HG03045 (cell line): ENCODE measurements around the gene PFN2.

Experiments
- ATAC-seq: cut with Tn5 transposase; IDR thresholded peaks from one replicate; pipeline ENCODE4 v1.9.1; 2021; ENCODE audit warnings: mild to moderate bottlenecking, moderate library complexity; ENCODE audit not compliant: unreplicated experiment

The PFN2 gene

DNA sequence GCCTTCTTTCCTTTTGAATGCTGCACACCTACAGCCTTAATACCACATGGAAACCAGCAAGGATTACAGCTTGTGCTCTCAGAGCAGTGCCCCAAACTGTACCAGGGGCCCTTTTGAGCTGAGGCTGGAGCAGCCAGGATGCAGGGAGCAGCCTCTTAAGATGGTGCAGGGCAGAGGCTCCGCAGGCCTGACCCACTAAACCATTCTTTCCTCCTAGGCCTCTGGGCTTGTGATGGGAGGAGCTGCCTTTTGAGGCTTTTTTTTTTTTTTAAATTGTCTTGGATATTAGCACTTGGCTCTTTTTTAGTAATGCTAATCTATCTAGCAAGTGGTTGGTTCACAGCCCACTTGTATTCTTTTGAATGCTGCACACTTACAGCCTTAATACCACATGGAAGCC, 37.7 kb downstream of the PFN2 start:
- ATAC-seq, result no peak

DNA sequence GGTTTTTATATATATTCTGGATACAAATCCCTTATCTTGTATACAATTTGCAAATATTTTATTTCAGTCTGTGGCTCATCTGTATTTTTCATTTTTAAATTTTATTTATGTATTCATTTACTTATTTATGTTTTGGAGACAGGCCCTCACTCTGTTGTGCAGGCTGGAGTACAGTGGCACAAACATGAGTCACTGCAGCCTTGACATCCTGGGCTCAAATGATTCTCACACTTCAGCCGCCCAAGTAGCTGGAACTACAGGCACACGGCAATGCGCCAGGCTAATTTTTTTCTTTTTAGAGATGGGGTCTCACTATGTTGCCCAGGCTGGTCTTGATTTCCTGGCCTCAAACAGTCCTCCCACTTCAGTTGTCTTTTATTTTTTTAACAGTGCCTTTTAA, 50.6 kb downstream of the PFN2 start:
- no peak for ATAC-seq

DNA sequence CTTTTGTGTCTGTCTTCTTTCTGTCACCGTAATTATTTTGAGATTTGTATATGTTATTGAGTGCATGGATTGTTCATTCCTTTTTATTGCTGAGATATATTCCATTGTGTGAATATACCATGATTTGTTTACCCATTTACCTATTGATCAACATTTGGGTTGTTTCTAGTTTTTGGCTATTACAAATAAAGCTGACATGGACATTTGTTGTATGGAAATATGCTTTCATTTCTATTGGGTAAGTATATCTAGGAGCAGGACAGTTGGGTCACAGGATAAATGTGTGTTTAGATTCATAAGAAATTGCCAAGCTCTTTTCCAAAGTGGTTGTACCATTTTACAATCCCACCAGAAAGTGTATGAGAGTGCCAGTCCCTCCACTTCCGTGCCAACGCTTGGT, 51.2 kb downstream of the PFN2 start:
- no peak for ATAC-seq

DNA sequence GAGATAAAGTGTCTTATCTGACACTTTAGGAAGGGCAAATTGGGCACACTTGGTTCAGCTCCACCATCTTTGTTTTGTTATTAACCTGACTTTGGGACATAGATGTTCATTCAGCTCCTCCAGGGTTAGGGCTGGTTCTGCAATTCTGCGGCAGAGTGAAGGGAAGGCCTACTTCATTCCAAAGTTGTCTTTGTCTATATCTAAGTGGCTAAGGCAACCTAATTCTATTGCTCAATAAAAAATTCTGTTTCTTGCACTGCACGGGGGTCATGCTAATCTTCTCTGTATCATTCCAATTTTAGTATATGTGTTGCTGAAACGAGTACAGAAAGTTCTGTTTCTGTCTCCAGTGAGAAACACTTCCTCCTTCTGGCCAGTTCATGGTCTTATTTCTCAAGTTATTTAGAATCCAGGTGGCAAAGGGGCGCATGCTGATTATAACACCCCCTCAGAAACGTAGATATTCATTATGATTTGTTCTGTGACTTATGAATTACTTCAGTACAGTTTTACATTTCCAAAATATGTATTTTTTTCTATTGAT, 53.5 kb downstream of the PFN2 start:
- no peak for ATAC-seq
